ENCODE data around the gene RAD51B.

GRCh38 chr14:68639758-68640574 is 820.4 kb downstream of the RAD51B start:
- no peak for TF ChIP-seq EZH2 (optimal IDR thresholded peaks at IDR 0.05; ENCODE audit: low read depth, low read length)
- TF ChIP-seq, protein P1, sequence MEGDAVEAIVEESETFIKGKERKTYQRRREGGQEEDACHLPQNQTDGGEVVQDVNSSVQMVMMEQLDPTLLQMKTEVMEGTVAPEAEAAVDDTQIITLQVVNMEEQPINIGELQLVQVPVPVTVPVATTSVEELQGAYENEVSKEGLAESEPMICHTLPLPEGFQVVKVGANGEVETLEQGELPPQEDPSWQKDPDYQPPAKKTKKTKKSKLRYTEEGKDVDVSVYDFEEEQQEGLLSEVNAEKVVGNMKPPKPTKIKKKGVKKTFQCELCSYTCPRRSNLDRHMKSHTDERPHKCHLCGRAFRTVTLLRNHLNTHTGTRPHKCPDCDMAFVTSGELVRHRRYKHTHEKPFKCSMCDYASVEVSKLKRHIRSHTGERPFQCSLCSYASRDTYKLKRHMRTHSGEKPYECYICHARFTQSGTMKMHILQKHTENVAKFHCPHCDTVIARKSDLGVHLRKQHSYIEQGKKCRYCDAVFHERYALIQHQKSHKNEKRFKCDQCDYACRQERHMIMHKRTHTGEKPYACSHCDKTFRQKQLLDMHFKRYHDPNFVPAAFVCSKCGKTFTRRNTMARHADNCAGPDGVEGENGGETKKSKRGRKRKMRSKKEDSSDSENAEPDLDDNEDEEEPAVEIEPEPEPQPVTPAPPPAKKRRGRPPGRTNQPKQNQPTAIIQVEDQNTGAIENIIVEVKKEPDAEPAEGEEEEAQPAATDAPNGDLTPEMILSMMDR (IDR thresholded peaks at IDR 0.05; ENCODE audit: low read length) = no peak
- TF ChIP-seq EZH2phosphoT487 (IDR thresholded peaks at IDR 0.05; ENCODE audit: low read length) = no peak
